Fibroblast of mammary gland (primary cell): ENCODE measurements around the gene STX19.
A peak's percentile ranks its signal among the peaks of the same experiment; 100 is the strongest.

Experiments used
- DNase-seq: peaks from one replicate; pipeline ENCODE4 v3.0.0-alpha.2; 2010; ENCODE audit warnings: low read depth
- H3K4me3 ChIP-seq: 2 replicates; pipeline ENCODE4 v1.5.1; 2011; ENCODE audit warnings: low read depth, mild to moderate bottlenecking, low read length, moderate library complexity; ENCODE audit not compliant: control insufficient read depth
- TF ChIP-seq, protein P1 (sequence below): conservative IDR thresholded peaks from 2 replicates; pipeline ENCODE4 v1.5.1; 2011; ENCODE audit warnings: low read depth, low read length, inconsistent platforms; ENCODE audit not compliant: control insufficient read depth, insufficient read depth

Gene STX19

DNA sequence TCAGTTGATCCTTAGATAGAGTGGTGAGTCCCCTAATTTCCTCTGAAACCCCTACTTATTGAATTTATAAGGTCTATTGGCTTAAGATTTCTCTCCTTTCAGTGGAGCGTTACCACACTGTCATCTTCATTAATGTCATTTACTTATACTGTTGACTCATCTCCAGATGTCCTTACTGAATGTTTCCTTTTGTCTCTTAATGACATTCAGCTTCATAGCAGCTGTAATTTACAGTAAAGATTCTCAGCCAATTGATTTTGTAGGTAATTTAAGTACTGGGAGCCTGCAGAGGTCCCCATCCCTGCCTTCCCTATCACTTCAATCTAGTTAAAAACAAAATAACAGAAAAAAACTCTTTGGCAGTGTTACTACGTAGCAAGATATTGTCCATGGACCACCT lies 18.8 kb downstream of the STX19 start:
- no peak overlapping the region for H3K4me3 ChIP-seq
- TF ChIP-seq, protein P1, sequence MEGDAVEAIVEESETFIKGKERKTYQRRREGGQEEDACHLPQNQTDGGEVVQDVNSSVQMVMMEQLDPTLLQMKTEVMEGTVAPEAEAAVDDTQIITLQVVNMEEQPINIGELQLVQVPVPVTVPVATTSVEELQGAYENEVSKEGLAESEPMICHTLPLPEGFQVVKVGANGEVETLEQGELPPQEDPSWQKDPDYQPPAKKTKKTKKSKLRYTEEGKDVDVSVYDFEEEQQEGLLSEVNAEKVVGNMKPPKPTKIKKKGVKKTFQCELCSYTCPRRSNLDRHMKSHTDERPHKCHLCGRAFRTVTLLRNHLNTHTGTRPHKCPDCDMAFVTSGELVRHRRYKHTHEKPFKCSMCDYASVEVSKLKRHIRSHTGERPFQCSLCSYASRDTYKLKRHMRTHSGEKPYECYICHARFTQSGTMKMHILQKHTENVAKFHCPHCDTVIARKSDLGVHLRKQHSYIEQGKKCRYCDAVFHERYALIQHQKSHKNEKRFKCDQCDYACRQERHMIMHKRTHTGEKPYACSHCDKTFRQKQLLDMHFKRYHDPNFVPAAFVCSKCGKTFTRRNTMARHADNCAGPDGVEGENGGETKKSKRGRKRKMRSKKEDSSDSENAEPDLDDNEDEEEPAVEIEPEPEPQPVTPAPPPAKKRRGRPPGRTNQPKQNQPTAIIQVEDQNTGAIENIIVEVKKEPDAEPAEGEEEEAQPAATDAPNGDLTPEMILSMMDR = no peak
- DNase-seq = no peak

DNA sequence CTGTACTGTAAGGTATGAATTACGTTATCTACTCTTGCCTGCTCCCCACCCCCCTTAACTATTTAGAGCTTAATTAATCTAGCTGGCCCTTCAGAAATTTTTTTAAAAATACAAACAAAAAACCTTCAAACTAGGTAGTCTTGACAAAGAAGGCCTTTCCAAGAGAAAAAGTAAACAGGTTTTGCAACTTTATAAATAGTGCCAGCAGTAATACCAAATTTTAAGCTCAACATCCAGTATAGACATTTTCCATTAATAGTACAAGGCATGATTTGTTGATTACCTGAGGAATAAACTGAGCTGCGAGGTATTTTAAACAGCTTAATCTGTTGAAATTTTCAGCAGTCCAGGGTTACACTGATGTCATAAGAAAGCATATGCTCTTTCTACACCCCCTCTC lies 20.1 kb downstream of the STX19 start:
- no peak for DNase-seq
- H3K4me3 ChIP-seq = no peak overlapping the region
- TF ChIP-seq, protein P1 = no peak

DNA sequence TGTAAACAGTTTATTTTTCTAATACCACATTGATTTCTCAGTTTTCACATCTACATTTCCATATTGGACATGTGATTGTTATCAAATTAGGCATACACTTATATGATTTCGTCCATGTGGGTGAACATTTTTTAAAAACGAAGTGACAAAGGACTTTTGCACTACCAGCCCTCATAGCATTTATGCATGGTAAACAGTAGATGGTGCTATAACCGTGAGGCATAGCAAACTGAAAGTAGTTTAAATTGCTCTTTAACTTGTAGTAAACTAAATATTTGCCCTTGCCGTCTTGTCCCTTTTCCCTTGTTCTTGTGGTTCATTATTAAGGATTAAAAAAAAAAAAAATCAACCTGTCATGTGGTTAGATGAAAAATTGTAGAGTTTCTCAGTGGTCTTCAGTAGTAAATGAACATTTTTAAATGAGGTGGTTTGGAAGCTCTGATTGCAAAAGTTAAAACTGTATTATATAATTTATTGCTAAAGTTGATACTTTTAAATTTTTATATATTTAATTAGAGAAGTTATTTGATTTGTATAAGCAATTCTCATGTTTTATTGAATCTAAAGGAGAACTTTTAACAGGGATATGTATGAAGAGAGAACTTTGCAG lies 24.0 kb downstream of the STX19 start:
- H3K4me3 ChIP-seq = no peak overlapping the region
- peak; percentile 82 for DNase-seq
- TF ChIP-seq, protein P1 = peak; percentile 91

DNA sequence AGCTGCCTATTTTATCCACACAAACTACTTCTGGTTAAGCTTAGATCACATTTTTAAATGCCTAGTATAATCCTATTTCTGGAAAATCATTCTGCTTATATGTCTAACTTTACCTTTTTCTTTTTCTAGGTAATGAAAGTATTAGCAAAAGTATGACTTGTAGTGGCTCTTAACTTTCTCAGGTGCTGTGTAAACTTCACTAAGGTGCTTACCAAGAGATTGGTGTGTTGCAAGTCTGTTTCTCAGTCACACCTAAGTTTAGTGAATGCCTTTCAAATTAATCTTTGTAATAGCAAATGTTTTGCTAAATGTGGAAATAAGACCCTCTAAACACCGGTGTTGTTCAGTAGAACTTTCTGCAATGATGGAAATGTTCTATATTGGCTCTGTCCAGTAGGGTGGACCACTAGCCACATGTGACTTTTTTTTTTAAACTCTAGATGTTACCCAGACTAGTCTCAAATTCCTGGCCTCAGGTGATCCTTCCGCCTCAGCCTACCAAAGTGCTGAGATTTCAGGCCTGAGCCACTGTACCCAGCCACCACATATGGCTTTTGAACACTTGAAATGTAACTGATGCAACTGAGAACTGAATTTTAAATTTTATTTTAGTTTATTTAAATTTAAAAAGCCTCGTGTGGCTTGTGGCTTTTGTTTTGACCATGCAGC lies 26.4 kb downstream of the STX19 start:
- DNase-seq = no peak
- no peak overlapping the region for H3K4me3 ChIP-seq
- TF ChIP-seq, protein P1 = no peak

DNA sequence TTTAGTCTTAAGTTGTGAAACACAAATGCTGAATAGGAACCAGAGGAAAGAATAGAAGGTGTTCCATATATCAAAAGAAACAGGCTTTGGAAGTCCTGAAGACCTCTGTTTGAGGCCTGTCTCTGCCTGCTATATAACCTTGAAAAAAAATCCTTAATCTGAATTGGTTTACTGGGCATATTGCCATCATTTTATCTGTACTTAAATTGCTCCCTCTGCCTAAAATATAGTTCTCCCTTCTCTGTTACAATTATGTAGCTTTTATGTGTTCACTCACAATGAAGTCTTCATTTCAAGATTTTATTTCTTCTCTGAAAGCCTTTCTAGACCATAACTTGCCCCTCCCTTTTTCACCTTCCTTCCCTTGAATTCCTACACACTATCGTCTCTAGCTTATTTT lies 27.2 kb downstream of the STX19 start:
- TF ChIP-seq, protein P1 = no peak

DNA sequence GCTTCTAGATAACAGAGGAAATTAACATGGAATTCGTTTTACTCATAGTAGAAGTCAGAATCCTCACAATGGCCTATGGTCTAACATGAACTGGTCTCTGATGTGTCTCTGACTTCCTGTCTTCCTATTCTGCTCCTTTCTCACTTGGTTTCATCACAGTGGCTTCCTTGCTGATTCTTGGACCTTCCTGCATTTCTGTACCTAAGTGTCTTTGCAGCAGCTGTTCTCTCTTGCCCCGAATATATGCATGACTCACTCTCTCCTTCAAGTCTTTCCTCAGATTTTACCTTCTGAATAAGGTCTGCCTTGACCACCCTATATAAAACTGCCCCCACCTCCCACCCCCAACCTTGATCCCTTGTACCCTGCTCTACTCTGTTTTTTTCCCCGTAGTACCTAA lies 34.3 kb downstream of the STX19 start:
- TF ChIP-seq, protein P1 = no peak
- peak; percentile 17 for DNase-seq
- H3K4me3 ChIP-seq = no peak overlapping the region

More for the DNA sequence above, 27.2 kb downstream of the STX19 start:
- no peak overlapping the region for H3K4me3 ChIP-seq
- no peak for DNase-seq

DNA sequence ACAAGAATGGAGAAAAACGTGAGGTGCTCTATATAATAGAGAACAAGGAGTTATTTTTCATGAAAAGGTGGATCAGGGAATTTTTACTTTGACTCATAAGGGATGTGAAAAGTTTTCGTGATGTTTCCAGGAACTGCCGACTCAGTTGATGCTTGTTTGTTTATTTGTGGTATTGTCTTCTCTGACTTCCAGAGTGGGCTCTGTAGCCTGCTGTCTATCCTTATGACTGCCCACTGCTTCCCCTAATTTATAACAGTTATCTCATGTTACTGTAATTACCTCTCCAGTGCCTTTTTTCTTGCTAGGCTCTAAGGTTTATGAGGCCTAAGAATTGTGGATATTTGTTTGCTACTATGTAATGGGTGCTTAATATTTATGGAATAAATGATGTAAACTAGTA lies 36.2 kb downstream of the STX19 start:
- TF ChIP-seq, protein P1 = no peak
- DNase-seq = no peak
- no peak overlapping the region for H3K4me3 ChIP-seq
